Measurements from ENCODE around the gene SLC45A1.

GRCh38 chr1:8349473-8349865, 31.6 kb downstream of the SLC45A1 start:
- no peak for TF ChIP-seq EP300 (IDR thresholded peaks at IDR 0.05)
- TF ChIP-seq POLR2A (IDR thresholded peaks at IDR 0.05), result no peak
- no peak for TF ChIP-seq CTCF (IDR thresholded peaks at IDR 0.05)
- no peak for TF ChIP-seq POLR2AphosphoS5 (IDR thresholded peaks at IDR 0.05)

Measured in upper lobe of left lung (tissue), 4 donors.